Neuronal stem cell (in vitro differentiated cells): ENCODE measurements around the gene CDKL1.
A peak's percentile ranks its signal among the peaks of the same experiment; 100 is the strongest.

Experiments
- DNase-seq: peaks from one replicate; pipeline ENCODE4 v3.0.0-alpha.2; 2013; ENCODE audit warnings: low spot score
- H2AFZ ChIP-seq: one replicate; pipeline ENCODE4 v1.6.1; 2013; ENCODE audit warnings: mild to moderate bottlenecking, low read length, inconsistent platforms
- H2AK5ac ChIP-seq: 2 replicates; pipeline ENCODE4 v1.6.1; 2013; ENCODE audit warnings: low read depth, mild to moderate bottlenecking, inconsistent platforms, low read length, moderate library complexity, mixed read lengths
- H2BK120ac ChIP-seq: 2 replicates; pipeline ENCODE4 v1.6.1; 2013; ENCODE audit warnings: low read depth, mild to moderate bottlenecking, inconsistent platforms, low read length, moderate library complexity, mixed read lengths
- H2BK12ac ChIP-seq: one replicate; pipeline ENCODE4 v1.6.1; 2013; ENCODE audit warnings: low read length, inconsistent platforms
- H2BK15ac ChIP-seq: 2 replicates; pipeline ENCODE4 v1.6.1; 2013; ENCODE audit warnings: mild to moderate bottlenecking, low read length, inconsistent platforms, mixed read lengths
- H2BK5ac ChIP-seq: one replicate; pipeline ENCODE4 v1.6.1; 2013; ENCODE audit warnings: inconsistent platforms, mild to moderate bottlenecking, low read length, moderate library complexity
- H3K14ac ChIP-seq: one replicate; pipeline ENCODE4 v1.6.1; 2013; ENCODE audit warnings: low read length, inconsistent platforms
- H3K18ac ChIP-seq: 2 replicates; pipeline ENCODE4 v1.6.1; 2013; ENCODE audit warnings: low read length, inconsistent platforms
- H3K23ac ChIP-seq: 2 replicates; pipeline ENCODE4 v1.6.1; 2013; ENCODE audit warnings: low read depth, mild to moderate bottlenecking, mixed read lengths, low read length, inconsistent platforms; ENCODE audit not compliant: poor library complexity
- H3K27ac ChIP-seq: replicated peaks from 3 replicates; pipeline ENCODE4 v1.5.1; 2013; ENCODE audit warnings: low read length, inconsistent platforms
- H3K27me3 ChIP-seq, 3 experiments: 2 replicates each; pipeline ENCODE4 v1.6.1; 2013; ENCODE audit warnings: low read length in 3 of 3, mild to moderate bottlenecking in 2 of 3, inconsistent platforms in 1 of 3, low read depth in 1 of 3, mixed read lengths in 1 of 3, moderate library complexity in 1 of 3; ENCODE audit not compliant: control insufficient read depth in 3 of 3, insufficient read depth in 3 of 3
- H3K36me3 ChIP-seq, 2 donors: replicated peaks in 1 of 2; 2 replicates each; pipeline ENCODE4 v1.6.1; 2013; ENCODE audit warnings: low read length in 2 of 2; ENCODE audit not compliant: control insufficient read depth in 2 of 2, insufficient read depth in 2 of 2
- H3K4ac ChIP-seq: 2 replicates; pipeline ENCODE4 v1.6.1; 2013; ENCODE audit warnings: inconsistent platforms, mild to moderate bottlenecking, low read length, moderate library complexity
- H3K4me1 ChIP-seq, 2 donors: 1 replicate in 1 of 2; 2 replicates in 1 of 2; pipeline ENCODE4 v1.6.1; 2013; ENCODE audit warnings: low read length in 2 of 2, low read depth in 1 of 2; ENCODE audit not compliant: control insufficient read depth in 2 of 2, insufficient read depth in 1 of 2
- H3K4me2 ChIP-seq: one replicate; pipeline ENCODE4 v1.6.1; 2013; ENCODE audit warnings: mild to moderate bottlenecking, low read length, inconsistent platforms; ENCODE audit not compliant: insufficient read depth, poor library complexity, severe bottlenecking
- H3K4me3 ChIP-seq, 2 donors: 2 replicates each; pipeline ENCODE4 v1.5.1; 2013; ENCODE audit warnings: low read length in 2 of 2, mild to moderate bottlenecking in 2 of 2, inconsistent platforms in 1 of 2, moderate library complexity in 1 of 2
- H3K79me1 ChIP-seq: one replicate; pipeline ENCODE4 v1.6.1; 2013; ENCODE audit warnings: low read depth, mild to moderate bottlenecking, inconsistent platforms, low read length, moderate library complexity
- H3K9ac ChIP-seq: one replicate; pipeline ENCODE4 v1.6.1; 2013; ENCODE audit warnings: mild to moderate bottlenecking, low read depth, low read length, inconsistent platforms; ENCODE audit not compliant: poor library complexity
- H3K9me3 ChIP-seq, 2 donors: replicated peaks in 1 of 2; 2 replicates each; pipeline versions ENCODE3 to v1.6.1; 2013; ENCODE audit warnings: low read length in 2 of 2, mild to moderate bottlenecking in 2 of 2, inconsistent platforms in 1 of 2, low read depth in 1 of 2, mixed read lengths in 1 of 2, moderate library complexity in 1 of 2; ENCODE audit not compliant: control insufficient read depth in 2 of 2, insufficient read depth in 1 of 2
- H4K8ac ChIP-seq: one replicate; pipeline ENCODE4 v1.6.1; 2013; ENCODE audit warnings: low read depth, mild to moderate bottlenecking, inconsistent platforms, low read length, moderate library complexity
- H4K91ac ChIP-seq: one replicate; pipeline ENCODE4 v1.6.1; 2013; ENCODE audit warnings: low read length, low read depth, mild to moderate bottlenecking, inconsistent platforms; ENCODE audit not compliant: poor library complexity
- WGBS, 2 donors: extraction: QIAGEN DNeasy Blood & Tissue Kit; methylation state at CpG; one replicate each; pipeline ENCODE4 v1.1.7; 2013; ENCODE audit warnings: missing lambda C conversion rate in 2 of 2, mixed read lengths in 1 of 2; ENCODE audit not compliant: insufficient read length in 2 of 2, insufficient replicate concordance in 1 of 2; ENCODE audit errors: extremely low coverage in 2 of 2; 5-methylcytosine and 5-hydroxymethylcytosine counted together

The CDKL1 gene

DNA sequence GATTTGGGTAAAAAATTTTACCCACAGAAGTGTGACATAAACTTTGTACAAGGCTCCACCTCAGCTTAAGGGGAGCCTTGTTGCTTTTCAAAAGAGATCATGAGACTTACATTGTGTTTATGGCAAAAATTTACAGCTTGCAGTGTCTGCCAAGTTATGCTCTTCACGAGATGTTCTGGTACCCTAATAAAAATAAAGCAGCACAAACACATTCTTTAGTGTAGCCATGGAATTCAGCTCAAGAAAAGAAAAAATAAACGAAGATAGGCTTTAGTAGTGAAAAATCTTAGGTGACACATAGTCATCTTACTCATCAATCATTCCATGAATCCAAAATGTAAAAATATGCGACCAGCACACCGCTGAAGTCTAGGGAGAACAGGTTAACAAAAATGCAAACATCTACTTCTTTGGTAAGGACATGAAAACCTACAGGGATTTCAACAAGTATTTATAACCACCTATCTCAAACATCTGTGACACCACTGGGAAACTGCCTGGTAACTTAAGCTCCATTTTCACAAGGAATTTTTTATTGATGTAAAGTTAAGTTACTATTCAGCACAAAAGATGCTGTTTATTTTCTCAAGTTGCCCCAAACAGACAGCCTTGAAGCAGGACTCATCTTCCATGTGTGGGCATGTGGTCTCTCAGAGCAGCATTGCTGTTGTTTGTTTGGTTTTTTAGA lies 51.7 kb downstream of the CDKL1 start:
- H3K4ac ChIP-seq = no peak overlapping the region
- H2BK15ac ChIP-seq = no peak overlapping the region
- DNase-seq = no peak
- no peak overlapping the region for H3K14ac ChIP-seq
- H3K27me3 ChIP-seq = no peaks in the 10 kb centered on the region
- H3K27ac ChIP-seq = no peak overlapping the region
- no peak overlapping the region for H2AFZ ChIP-seq
- H3K9me3 ChIP-seq = peaks cover 0 to 2% of the 10 kb centered on the region in 2 donors
- no CpG with 5 or more reads among the region's 4 CpGs for WGBS, 2 donors
- no peaks in the 10 kb centered on the region for H3K79me1 ChIP-seq
- no peak overlapping the region for H2BK12ac ChIP-seq
- H2BK5ac ChIP-seq = no peak overlapping the region
- no peak overlapping the region for H4K91ac ChIP-seq
- H3K18ac ChIP-seq = no peak overlapping the region
- H4K8ac ChIP-seq = no peak overlapping the region
- H3K4me1 ChIP-seq = peaks cover 2 to 12% of the 10 kb centered on the region in 2 donors
- H3K36me3 ChIP-seq = no peaks in the 10 kb centered on the region
- H2AK5ac ChIP-seq = no peak overlapping the region
- no peak overlapping the region for H2BK120ac ChIP-seq
- no peak overlapping the region for H3K9ac ChIP-seq
- H3K23ac ChIP-seq = no peak overlapping the region
- H3K4me2 ChIP-seq = no peak overlapping the region
- no peak overlapping the region for H3K4me3 ChIP-seq

- no peak overlapping the region for H3K4me2 ChIP-seq
- H3K18ac ChIP-seq = no peak overlapping the region
- H3K4me3 ChIP-seq = no peak overlapping the region
- H3K23ac ChIP-seq = no peak overlapping the region
- no peak overlapping the region for H3K4ac ChIP-seq
- H3K4me1 ChIP-seq = peaks cover 2 to 12% of the 10 kb centered on the region in 2 donors
- no peak overlapping the region for H3K14ac ChIP-seq
- H3K27ac ChIP-seq = no peak overlapping the region
- H2BK120ac ChIP-seq = no peak overlapping the region
- H3K9me3 ChIP-seq = peaks cover 0 to under 1% of the 10 kb centered on the region in 2 donors
- H3K79me1 ChIP-seq = no peaks in the 10 kb centered on the region
- H2BK5ac ChIP-seq = no peak overlapping the region
- H2AFZ ChIP-seq = no peak overlapping the region
- H3K27me3 ChIP-seq = no peaks in the 10 kb centered on the region
- no peak overlapping the region for H2BK15ac ChIP-seq
- H3K36me3 ChIP-seq = no peaks in the 10 kb centered on the region
- no peak for DNase-seq
- no peak overlapping the region for H4K8ac ChIP-seq
- no peak overlapping the region for H2BK12ac ChIP-seq
- no peak overlapping the region for H2AK5ac ChIP-seq
- WGBS, 2 donors = no CpG with 5 or more reads among the region's 7 CpGs
- no peak overlapping the region for H4K91ac ChIP-seq
- H3K9ac ChIP-seq = no peak overlapping the region
Measured at GRCh38 chr14:50344116-50344775, 52.4 kb downstream of the CDKL1 start.

- H2BK120ac ChIP-seq = no peak overlapping the region
- DNase-seq = no peak
- H4K8ac ChIP-seq = no peak overlapping the region
- H2AFZ ChIP-seq = no peak overlapping the region
- WGBS, 2 donors = no CpG with 5 or more reads among the region's 1 CpG
- H3K23ac ChIP-seq = no peak overlapping the region
- H3K36me3 ChIP-seq = no peaks in the 10 kb centered on the region
- no peak overlapping the region for H2BK5ac ChIP-seq
- no peak overlapping the region for H3K4me2 ChIP-seq
- no peak overlapping the region for H3K18ac ChIP-seq
- H3K9ac ChIP-seq = no peak overlapping the region
- no peak overlapping the region for H3K14ac ChIP-seq
- H3K27me3 ChIP-seq = no peaks in the 10 kb centered on the region
- no peak overlapping the region for H3K4ac ChIP-seq
- H3K4me1 ChIP-seq = peaks cover 2 to 12% of the 10 kb centered on the region in 2 donors
- no peak overlapping the region for H3K27ac ChIP-seq
- no peak overlapping the region for H4K91ac ChIP-seq
- H2BK12ac ChIP-seq = no peak overlapping the region
- no peaks in the 10 kb centered on the region for H3K9me3 ChIP-seq
- H2AK5ac ChIP-seq = no peak overlapping the region
- no peaks in the 10 kb centered on the region for H3K79me1 ChIP-seq
- no peak overlapping the region for H2BK15ac ChIP-seq
- H3K4me3 ChIP-seq = no peak overlapping the region
Measured at GRCh38 chr14:50343434-50343833, 53.2 kb downstream of the CDKL1 start.

GRCh38 chr14:50342221-50343078 lies 54.2 kb downstream of the CDKL1 start:
- Histone ChIP-seq H3K4me3 (no peak overlapping the region), H3K9me3 (no peaks in the 10 kb centered on the region), H3K18ac (no peak overlapping the region), H3K23ac (no peak overlapping the region), H3K27me3 (no peaks in the 10 kb centered on the region), H2AFZ (peak overlapping the region; percentile 75), H2BK15ac (no peak overlapping the region), H3K27ac (no peak overlapping the region), H3K4me1 (peaks cover 2 to 11% of the 10 kb centered on the region in 2 donors), H3K36me3 (no peaks in the 10 kb centered on the region), H4K91ac (no peak overlapping the region), H3K9ac (no peak overlapping the region), H3K79me1 (no peaks in the 10 kb centered on the region), H2BK120ac (no peak overlapping the region), H2AK5ac (no peak overlapping the region), H3K14ac (no peak overlapping the region), H2BK12ac (no peak overlapping the region), H2BK5ac (no peak overlapping the region), H3K4me2 (no peak overlapping the region), H4K8ac (no peak overlapping the region), H3K4ac (no peak overlapping the region)
- WGBS, 2 donors = no CpG with 5 or more reads among the region's 8 CpGs
- no peak for DNase-seq
